Forelimb muscle (tissue), 1 donor: ENCODE measurements around the gene SPATA33. TPM values are rescaled to one million over a fixed set of nuclear protein-coding genes. Genes with fewer than 3 reads are reported as not detected.

Source experiments
- DNase-seq: peaks from one replicate; pipeline ENCODE4 v3.0.0-alpha.2; 2013; ENCODE audit warnings: low read depth
- polyA plus RNA-seq: library from polyadenylated mRNA; unstranded; fragments of 120-200 nt; gene quantifications from one replicate; pipeline ENCODE4 v1.2.1, GENCODE V29; 2013; ENCODE audit not compliant: insufficient read length

Gene SPATA33
- polyA plus RNA-seq, 1 donor, result 4.3 TPM

GRCh38 chr16:89709716-89710432 is 52.2 kb downstream of the SPATA33 start:
- no peak for DNase-seq

GRCh38 chr16:89710709-89711564 is 53.3 kb downstream of the SPATA33 start:
- no peak for DNase-seq

- no peak for DNase-seq
These were observed 54.1 kb downstream of the SPATA33 start for GRCh38 chr16:89711601-89712273.

GRCh38 chr16:89712274-89712781 is 54.7 kb downstream of the SPATA33 start:
- no peak for DNase-seq

GRCh38 chr16:89716493-89716892 is 58.9 kb downstream of the SPATA33 start:
- DNase-seq, result no peak

GRCh38 chr16:89716916-89717687 is 59.5 kb downstream of the SPATA33 start:
- DNase-seq, result no peak

GRCh38 chr16:89717688-89718505 is 60.3 kb downstream of the SPATA33 start:
- DNase-seq, result no peak

Other genes with a start within 250 kb of the SPATA33 start
- gene ANKRD11, start 167.3 kb upstream of the SPATA33 start, polyA plus RNA-seq, result 55.7 TPM
- gene SPG7, start 149.4 kb upstream of the SPATA33 start, polyA plus RNA-seq, result 67.1 TPM
- gene RPL13, start 97.2 kb upstream of the SPATA33 start, polyA plus RNA-seq, result 4,240 TPM
- gene CPNE7, start 82.1 kb upstream of the SPATA33 start, polyA plus RNA-seq, result 0.43 TPM
- 0.72 TPM for gene DPEP1, start 44.2 kb upstream of the SPATA33 start, polyA plus RNA-seq
- gene CHMP1A, start 128 bp upstream of the SPATA33 start, polyA plus RNA-seq, result 56.7 TPM
- 50.4 TPM for gene CDK10, start 28.9 kb downstream of the SPATA33 start, polyA plus RNA-seq
- gene SPATA2L, start 43.9 kb downstream of the SPATA33 start, polyA plus RNA-seq, result 1.9 TPM
- gene VPS9D1, start 63.1 kb downstream of the SPATA33 start, polyA plus RNA-seq, result 10.8 TPM
- 22.1 TPM for gene ZNF276, start 63.7 kb downstream of the SPATA33 start, polyA plus RNA-seq
- 11.1 TPM for gene FANCA, start 158.8 kb downstream of the SPATA33 start, polyA plus RNA-seq
- 2.5 TPM for gene SPIRE2, start 170.6 kb downstream of the SPATA33 start, polyA plus RNA-seq
- 100 TPM for gene TCF25, start 215.8 kb downstream of the SPATA33 start, polyA plus RNA-seq